Measurements from ENCODE around the gene WTIP. TPM values are rescaled to one million over a fixed set of nuclear protein-coding genes. Genes with fewer than 3 reads are reported as not detected.

Gene WTIP
- total and polyA plus RNA-seq, 2 of the 4 experiments (the other 2 are of a cell fraction), result 30.3 to 48.9 TPM

- Histone ChIP-seq H4K20me1 (ENCODE audit: insufficient read depth, low read length) (peaks cover 12% of the 10 kb centered on the region), H3K4me3 (ENCODE audit: insufficient read depth, low read depth, low read length) (no peak overlapping the region), H2AK5ac (ENCODE audit: low read depth, low read length) (no peak overlapping the region), H4K8ac (ENCODE audit: low read depth in 2 of 2, low read length in 2 of 2) (no peak overlapping the region), H3K27me3 (ENCODE audit: control insufficient read depth, insufficient read depth, low read length) (no peaks in the 10 kb centered on the region), H2AFZ (replicated peaks; ENCODE audit: low read length, poor library complexity) (no peak overlapping the region), H3K9me1 (ENCODE audit: insufficient read depth, low read length) (0 out of 2 replicates have a peak, but pooled peaks cover under 1% of the 10 kb centered on the region), H3K4me2 (ENCODE audit: low read depth, low read length) (no peak overlapping the region), H4K91ac (ENCODE audit: insufficient read depth, low read depth, low read length) (no peak overlapping the region), H2AK9ac (replicated peaks; ENCODE audit: low read depth, low read length, poor library complexity) (no peak overlapping the region), H2BK20ac (ENCODE audit: low read depth, low read length) (no peak overlapping the region), H2BK5ac (ENCODE audit: low read depth, low read length, poor library complexity, severe bottlenecking) (no peak overlapping the region), H3K4me1 (ENCODE audit: control insufficient read depth, insufficient read depth, low read length) (no peaks in the 10 kb centered on the region), H3K18ac (ENCODE audit: low read depth, low read length) (no peak overlapping the region), H3K23ac (ENCODE audit: low read depth, low read length) (no peak overlapping the region), H2BK120ac (ENCODE audit: low read depth, low read length) (no peak overlapping the region), H3K79me1 (ENCODE audit: low read depth in 1 of 2, low read length in 2 of 2) (peaks cover 12 to 20% of the 10 kb centered on the region in 2 experiments), H4K5ac (ENCODE audit: low read depth, low read length) (no peak overlapping the region), H3K27ac (ENCODE audit: insufficient read depth, low read length) (no peak overlapping the region), H3K56ac (ENCODE audit: extremely low read depth, insufficient read depth, low read length) (no peak overlapping the region), H2BK15ac (ENCODE audit: low read depth, low read length) (no peak overlapping the region), H3K9me3 (ENCODE audit: control insufficient read depth, insufficient read depth, low read length) (no peaks in the 10 kb centered on the region), H3K36me3 (ENCODE audit: control insufficient read depth, insufficient read depth, low read length) (peaks cover 63% of the 10 kb centered on the region), H3K14ac (replicated peaks; ENCODE audit: low read depth, low read length) (no peak overlapping the region), H3K4ac (ENCODE audit: low read depth, low read length) (no peak overlapping the region), H3K9ac (ENCODE audit: low read depth, low read length) (no peak overlapping the region)
- no peak for ATAC-seq (ENCODE audit: low read depth)
- TF ChIP-seq SMC3 (IDR thresholded peaks at IDR 0.05; ENCODE audit: low read depth, low read length) (no peak), MXI1 (IDR thresholded peaks at IDR 0.05; ENCODE audit: borderline replicate concordance, low read depth, low read length) (no peak), USF2 (IDR thresholded peaks at IDR 0.05; ENCODE audit: low read depth, low read length) (no peak), CHD1 (IDR thresholded peaks at IDR 0.05; ENCODE audit: low read depth, low read length) (no peak), CEBPB (IDR thresholded peaks at IDR 0.05; ENCODE audit: low read depth, low read length) (no peak), CTCF (conservative IDR thresholded peaks at IDR 0.05; ENCODE audit: low read depth, low read length) (no peak), RCOR1 (IDR thresholded peaks at IDR 0.05; ENCODE audit: insufficient replicate concordance, low read length) (no peak)
- ChIA-PET POLR2A (ENCODE audit: unreplicated experiment) (no interaction called here), CTCF (no interaction called here)
- 100% methylated on average over 2 of the region's 11 CpGs; no CpG with 5 or more reads in 1 of the 2 experiments for WGBS, 2 experiments (ENCODE audit: extremely low coverage in 2 of 2, insufficient read length in 1 of 2)
- dilution Hi-C loops (cut with HindIII; ENCODE audit: low sequenced_read_pairs, unreplicated experiment) (no loop called here), in situ Hi-C loops (cut with MboI; ENCODE audit: low sequenced_read_pairs) (no loop called here), intact Hi-C loops (cut with micrococcal nuclease) (no loop called here)
- BruUV-seq (replicated peaks), result no TSS peak
- DNase-seq, result no peak
Observed at GRCh38 chr19:34494601-34495000, 13.0 kb downstream of the WTIP start.
